Occipital lobe (tissue), 2 donors: Measurements from ENCODE around the gene CNPY1. TPM values are rescaled to one million over a fixed set of nuclear protein-coding genes. Genes with fewer than 3 reads are reported as not detected.
"Not testable (repeated sequence)": the region's sequence is repeated elsewhere in the genome, so short reads cannot be mapped to it uniquely, and the experiment has no call there.

Source experiments
- DNase-seq: peaks from one replicate; lab custom pipeline; 2025; lab: John Stamatoyannopoulos, UW
- total RNA-seq: library from RNA; depleted of rRNA; stranded (reverse); fragments of >200 nt; gene quantifications from one replicate; pipeline ENCODE4 v1.2.3, GENCODE V29; 2014

CNPY1 gene
- total RNA-seq, 1 donor from 2014 or later = 0.16 TPM

DNA sequence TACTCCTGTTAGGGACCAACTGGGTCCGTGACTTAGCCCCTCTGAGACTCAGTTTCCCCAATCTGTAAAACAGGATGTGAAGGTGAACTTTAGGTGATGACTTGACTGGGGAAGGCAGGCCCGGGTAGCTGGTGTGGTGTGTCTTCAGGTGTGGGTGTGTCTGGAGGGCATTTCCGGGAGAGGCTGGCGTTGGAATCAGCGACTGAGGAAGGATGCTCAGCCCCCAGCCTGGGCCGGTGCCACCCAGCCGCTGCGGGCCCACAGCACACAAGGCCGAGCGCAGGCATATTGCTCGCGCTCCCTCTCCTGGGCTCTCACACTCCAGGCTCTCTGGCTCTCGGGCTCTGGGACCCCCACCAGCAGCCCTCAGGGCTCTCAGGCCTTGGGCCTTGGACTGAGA is 31.7 kb upstream of the CNPY1 start:
- DNase-seq = no peak

DNA sequence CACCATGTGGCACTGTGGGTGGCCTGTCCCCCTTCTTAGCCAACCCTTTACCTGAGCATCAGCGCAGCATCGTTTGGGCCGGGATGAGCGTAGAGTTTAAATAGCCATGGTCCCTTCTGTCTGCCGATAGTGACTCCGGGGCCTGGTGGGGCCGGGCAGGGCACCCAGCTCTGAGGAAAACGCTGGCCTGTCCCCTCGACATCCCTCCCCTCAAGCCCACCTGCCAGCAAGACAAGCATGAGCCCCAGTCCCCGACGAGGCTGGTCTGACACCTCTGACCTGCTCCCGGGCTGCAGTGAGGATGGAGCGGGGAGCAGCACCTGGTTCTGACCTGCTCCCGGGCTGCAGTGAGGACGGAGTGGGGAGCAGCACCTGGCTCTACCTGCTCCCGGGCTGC is 31.1 kb upstream of the CNPY1 start:
- no peak for DNase-seq

DNA sequence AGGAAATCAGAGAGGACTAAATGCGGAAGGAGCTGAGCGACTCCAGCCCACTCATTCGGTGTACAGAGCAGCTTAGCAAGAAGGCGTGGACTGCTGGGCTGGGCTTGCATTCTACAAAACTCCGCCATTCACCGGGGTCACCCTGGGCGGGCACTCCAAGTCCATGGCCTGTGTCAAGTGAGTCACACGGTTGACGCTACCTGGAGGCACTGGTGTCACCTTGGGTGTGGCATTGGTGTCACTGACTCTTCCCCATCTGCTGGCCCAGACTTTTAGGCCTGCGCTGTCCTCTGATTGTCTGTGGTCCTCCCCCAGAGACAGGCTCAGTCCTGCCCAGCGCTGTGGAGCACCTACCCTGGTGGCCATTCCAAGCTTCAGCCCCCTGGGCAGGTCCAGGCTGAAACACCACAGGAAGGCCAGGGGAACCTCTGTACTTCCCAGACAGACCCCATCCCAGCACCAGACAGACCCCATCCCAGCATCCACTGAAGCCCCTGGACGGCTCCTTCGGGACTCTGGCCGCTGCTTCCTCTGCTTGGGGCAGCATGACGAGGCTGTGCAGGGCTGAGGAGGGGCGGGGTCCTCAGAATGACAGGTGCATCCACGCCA is 30.6 kb upstream of the CNPY1 start:
- no peak for DNase-seq

DNA sequence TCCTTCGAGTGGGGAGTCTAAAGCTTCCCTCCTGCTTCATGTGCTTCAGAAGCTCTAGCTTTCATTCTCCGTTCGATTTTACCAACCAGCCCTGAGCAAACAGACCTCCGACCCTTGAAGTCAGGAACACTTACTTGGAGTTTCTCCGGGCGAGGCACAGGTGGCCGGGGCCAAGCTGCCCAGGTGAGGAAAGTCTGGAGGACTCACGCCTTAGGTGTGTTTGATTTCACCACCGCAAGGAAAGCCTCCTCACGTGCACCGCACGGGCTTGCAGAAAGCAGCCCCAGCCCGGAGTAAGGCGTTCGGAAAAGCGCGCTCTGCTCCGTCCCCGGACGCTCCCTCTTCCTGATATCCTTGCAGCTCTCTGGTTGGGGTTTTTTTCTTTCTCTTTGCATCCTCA is 30.1 kb upstream of the CNPY1 start:
- no peak for DNase-seq

DNA sequence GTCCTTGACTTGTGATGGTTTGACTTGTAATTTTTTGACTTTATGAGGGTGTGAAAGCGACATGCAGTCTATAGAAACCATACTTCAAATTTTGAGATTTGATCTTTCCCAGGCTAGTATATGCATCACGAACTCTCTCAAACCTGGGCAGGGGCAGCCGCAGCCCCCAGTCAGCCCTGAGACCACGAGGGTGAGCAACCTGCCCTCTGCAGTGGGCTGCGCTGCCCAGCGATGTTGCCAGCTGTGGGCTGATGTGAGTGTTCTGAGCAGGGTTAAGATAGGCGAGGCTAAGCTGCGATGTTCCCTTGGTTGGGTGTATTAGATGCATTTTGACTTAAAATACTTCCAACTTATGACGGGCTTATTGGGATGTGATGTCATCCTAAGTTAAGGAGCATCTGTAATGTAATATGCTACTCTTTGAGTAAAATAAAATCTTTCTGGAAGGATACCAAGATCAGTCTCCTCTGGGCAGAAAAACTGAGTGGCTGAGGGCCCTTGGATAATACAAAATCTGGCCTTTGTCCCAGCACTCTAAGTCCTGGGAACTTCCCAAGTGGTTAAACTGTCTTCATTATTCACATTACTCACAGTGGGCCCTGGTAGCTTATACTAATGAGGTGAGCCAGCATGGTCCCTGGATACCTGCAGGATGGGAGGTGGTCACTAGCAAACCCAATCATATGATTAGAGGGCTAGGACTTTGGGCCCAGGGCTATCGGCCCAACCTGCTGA is 28.4 kb upstream of the CNPY1 start:
- DNase-seq = no peak

DNA sequence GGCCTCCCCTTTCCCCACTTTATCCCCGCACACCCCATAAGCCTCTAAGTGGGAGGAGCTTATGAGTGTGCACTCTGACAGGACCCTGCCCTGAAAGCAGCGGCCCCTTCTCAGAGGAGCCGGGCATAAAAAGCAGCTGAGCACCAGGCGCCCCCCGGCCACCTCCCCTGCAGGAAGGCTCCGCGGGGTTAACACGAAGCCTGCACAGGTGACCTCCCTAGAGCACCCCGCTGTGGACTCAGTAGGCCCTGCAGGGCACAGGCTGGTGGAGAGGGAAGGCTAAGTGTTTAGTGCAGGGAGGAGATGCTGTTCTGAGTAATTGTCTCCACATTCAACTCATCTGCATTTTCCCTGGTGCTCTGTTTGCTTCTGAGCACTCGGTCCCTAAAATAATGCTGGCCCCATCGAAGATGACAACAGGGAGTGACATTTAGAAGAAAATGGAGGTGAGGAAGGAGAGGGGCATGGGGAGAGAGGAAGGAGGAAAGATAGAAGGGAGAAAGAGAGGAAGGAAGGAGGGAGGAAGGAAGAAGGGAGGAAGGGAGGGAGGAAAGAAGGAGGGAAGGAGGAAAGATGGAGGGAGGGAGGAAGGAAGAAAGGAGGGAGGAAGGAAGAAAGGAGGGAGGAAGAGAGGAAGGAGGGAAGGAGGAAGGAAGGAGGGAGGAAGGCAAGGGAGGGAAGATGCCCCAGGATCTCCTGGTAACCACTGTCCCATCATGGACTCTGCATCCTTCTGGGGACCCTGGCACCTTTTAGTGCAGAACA is 25.4 kb upstream of the CNPY1 start:
- no peak for DNase-seq

DNA sequence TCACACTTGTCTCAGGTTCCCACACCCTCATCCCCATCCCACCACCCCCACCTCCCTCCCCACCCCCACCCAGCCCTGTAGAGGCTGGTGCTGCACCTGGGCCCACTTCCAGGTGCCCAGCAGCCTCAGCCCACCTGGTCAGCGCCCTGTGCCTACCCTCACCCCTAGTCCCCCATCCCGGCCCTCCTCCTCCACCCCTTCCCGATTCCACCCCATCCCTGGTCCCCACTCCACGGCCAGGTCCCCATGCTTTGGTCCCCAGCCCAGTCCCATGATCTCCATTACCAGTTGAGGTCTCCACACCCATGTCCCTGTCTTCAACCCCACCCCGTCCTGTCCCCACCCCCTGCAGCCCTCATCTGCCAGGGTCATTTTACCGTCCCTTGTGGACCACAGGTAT is 24.6 kb upstream of the CNPY1 start:
- DNase-seq = no peak

DNA sequence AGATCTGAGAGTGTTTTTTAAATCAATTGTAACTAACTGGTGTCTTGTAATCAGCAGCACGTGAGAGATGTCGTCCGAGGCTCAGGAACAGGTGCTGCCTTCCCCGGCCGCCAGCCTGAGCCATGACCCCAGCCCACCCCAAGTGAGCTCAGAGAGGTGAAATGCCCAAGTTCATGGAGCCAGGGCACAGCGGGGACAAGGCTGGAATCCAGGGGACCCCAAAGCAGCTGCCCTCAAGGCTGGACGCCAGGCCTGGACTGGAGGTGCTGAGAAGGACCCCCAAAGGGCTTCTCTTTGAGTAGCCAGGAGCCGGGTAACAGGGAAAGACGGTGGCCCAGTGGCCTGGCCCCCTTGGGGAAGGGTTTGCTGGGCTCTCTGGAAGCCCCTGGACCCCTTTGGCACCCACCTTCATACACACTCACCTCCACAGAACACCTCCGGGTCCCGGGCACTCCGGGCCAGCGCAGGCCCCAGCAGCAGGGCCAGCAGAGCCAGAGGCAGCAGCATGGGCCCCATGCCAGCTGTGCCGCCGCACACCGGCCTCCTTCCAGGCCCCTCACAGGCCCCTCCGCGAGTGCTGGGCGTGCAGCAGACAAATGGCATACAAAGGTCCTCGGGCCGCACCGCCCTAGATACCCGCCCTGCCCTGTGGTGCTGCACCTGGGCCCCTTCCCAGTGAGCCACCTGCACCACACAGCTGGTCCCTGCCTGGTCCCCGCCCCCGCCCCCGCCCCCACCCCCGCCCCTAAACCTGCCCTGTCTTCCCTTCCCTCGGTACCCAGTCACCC is 24.0 kb upstream of the CNPY1 start:
- DNase-seq = no peak

DNA sequence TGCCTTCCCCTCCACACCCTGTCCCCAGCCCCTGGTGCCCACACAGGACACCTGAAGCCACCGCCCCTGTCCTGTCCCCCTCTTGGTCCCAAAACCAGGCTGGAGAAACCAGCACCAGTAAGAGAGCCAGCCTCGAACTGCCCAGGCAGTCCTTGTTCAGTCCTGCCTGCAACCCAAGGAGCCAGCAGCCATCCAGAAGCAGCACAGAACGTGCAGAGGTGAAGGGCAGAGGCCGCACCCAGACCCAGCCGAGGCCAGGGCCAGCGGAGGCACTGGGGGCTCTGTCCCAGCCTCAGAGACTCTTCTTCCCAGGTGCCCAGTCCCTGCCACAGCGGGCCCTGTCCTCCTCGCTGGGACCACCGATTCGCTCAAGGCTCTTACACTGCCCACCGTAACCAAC is 23.3 kb upstream of the CNPY1 start:
- DNase-seq = no peak

DNA sequence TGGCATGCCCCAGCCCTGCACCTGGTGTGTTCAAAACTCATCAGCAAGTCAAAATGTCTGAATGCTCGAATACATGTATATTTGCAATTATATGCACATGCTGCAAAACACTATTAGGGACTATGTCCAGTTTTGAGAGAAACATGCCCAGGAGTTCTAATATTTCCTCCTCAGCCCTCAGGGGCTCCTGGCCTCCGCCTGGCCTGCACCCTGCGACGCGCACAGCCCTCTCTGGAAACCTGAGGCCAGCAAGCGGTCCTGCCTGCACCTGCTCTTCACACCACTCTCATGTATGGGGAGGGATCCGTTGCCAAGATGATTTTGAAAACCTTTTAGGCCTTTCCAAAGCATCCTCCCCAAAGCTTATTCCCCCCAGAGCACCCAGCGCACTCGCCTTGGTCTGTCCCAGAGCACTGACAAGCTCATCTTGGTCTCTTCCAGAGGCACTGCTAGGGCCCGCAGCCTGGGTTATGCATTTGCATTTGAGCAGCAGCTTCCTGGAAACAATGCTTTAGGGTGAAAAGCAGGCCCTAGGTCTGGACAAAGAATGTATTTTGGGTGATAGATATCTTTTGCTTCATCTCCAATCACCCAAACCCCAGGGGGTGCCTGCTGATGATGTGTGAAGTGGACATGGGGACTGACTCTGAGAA is 22.6 kb upstream of the CNPY1 start:
- DNase-seq = no peak

DNA sequence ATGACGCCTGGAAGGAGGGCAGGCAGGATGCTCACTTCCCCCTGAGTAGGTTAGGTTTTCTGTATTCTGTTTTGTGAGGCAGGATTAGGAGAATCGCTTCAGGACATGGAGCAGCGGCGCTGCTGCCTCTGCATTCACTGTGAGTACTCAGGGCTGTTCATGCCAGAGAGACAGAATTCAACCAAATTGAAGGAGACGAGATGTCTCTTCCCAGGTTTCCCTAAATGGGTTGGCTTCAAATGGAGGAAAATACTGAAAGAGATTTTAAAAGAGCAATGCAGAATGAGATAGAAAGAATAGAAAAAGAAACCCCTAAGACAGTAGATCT is 21.9 kb upstream of the CNPY1 start:
- DNase-seq = no peak

DNA sequence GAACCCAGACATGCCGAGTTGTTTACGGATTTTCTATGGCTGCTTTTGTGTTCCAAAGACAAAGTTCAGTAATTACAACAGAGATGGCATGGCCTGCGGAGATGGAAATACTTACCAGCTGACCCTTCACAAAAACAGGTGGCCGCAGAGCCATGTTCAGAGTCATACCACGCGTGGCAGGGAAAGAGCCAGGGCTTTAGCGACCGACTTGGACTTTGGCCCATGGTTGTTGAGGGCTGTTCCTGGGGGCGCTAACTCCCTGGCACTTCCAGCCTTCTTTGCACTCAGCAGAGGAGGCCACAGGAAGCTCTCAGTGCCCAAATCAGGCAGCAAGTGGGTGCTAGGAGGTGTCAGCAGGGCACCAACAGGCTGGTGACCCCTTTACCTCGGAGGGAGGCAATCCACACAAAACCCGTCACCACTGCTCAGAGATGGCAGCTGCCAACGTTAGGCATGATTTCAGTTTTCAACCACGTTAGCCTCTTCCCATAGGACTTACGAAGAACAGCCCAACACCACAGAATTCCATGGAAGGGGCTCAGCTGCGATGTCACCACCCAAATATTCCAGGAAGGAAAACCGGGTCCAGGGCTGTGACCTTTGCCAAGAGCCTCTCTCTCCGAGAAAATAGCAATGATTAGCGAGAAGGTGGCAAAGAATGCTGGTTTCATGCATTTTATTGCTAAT is 21.4 kb upstream of the CNPY1 start:
- DNase-seq = no peak

DNA sequence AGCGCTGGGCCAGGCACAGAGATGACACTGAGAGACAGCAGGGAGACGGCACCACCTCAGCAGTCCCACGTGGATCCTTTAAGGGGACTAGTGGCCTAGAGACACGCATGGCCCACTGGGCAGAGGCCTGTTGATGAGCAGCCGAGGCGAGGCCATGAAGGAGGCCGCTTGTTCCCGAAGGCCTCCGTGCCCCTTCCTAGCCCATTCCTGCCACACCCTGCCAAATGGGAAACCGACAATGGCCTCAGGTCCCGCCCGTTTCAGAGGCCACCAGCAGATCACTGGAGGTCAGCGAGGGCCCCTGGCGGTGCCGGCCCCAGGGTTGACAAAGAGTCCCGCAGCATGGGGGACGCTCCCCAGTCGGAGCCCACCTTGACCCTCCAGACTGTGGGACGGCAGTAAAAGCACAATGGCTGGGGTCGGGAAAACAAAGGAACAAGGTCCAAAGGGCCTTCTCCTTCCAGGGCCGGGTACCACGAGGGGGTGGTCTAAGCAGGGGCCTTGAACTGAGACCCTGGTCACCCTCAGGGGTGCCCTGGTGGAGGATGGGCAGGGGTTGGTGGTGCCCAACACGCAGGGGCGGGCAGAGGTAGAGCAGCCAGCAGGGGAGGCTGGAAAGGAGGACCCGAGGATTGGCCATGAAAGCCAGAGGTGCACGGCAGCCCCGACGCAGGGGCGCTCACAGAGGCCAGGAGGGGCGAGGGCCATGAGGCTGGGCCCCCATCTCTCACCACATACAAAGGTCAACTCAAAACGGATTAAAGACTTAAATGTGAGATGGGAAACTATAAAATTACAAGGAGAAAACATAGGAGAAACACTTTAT is 19.9 kb upstream of the CNPY1 start:
- no peak for DNase-seq

DNA sequence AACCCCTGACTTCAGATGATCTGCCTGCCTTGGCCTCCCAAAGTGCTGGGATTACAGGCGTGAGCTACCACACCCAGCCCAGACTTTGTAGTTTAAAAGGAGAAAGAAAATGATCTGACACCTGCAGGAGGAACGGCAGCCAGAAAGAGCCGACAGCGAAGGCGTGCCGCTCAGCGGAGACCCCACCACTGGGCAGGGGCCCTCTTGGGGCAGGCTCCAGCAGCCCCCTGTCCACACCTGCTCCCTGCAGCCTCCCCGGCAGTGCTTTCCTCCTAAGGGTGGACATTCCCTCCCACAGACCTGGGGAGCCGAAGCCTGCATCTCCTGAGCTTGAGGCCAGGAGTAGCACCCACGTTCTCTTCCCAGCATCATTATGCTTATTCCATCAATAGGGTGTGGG is 19.2 kb upstream of the CNPY1 start:
- no peak for DNase-seq

DNA sequence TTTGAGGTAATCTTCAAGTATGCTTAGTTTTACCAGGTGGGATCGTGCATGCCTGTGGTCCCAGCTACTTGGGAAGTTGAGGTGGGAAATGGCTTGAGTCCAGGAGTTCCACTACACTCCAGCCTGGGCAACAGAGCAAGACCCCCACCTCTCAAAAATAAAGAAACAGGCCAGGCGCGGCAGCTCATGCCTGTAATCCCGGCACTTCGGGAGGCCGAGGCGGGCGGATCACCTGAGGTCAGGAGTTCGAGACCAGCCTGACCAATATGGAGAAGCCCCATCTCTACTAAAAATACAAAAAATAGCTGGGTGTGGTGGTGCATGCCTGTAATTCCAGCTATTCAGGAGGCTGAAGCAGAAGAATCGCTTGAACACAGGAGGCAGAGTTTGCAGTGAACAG is 16.6 kb upstream of the CNPY1 start:
- not testable (repeated sequence) for DNase-seq

DNA sequence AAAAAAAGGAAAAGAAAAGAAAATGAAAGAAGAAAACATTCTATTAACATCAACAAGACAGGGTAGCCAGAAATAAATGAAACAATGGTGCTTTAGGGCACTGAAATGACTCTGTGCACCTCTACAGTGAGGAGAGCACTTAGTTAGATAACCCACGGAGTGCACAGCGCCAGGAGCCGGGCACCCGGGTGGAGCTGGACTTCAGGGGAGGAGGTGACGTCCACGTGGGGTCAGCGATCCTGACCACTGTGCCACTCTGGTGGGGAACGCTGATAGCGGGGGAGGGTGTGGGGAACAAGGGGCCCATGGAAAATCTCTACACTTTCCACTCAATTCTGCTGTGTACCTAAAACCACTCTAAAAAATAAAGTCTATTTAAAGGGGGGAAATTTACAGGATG is 15.7 kb upstream of the CNPY1 start:
- DNase-seq = no peak

DNA sequence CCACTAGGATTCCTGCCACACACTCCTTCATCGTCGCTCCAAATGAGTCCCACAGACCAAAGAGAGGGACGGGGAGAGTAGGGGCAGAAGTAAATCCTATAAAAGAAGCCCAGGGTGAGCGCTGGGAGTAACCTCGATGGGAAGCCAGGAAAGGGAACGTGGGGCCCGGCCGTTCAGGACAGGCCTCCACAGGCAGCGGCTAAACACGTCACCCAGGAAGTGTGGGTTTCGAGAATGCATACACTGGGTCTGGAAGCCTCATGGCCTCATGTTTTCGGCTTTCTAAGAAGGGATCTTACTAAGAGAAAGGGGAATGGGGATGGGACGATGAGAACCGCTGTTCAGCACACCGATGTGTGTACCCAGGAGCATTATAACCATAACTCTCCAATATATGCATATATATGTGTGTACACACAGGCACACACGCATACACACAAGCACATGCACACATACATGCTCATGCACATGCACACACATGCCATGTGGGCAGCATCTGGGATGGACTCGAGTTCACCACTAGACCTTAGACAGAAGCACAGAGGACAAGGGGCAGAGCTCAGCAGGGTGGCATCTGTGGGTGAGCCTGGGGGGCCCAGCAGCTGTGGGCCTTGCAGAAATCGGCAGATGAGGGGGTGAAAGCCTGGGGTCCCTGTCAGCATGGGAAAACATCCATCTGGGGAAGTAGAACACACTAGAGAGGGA is 14.8 kb upstream of the CNPY1 start:
- no peak for DNase-seq

DNA sequence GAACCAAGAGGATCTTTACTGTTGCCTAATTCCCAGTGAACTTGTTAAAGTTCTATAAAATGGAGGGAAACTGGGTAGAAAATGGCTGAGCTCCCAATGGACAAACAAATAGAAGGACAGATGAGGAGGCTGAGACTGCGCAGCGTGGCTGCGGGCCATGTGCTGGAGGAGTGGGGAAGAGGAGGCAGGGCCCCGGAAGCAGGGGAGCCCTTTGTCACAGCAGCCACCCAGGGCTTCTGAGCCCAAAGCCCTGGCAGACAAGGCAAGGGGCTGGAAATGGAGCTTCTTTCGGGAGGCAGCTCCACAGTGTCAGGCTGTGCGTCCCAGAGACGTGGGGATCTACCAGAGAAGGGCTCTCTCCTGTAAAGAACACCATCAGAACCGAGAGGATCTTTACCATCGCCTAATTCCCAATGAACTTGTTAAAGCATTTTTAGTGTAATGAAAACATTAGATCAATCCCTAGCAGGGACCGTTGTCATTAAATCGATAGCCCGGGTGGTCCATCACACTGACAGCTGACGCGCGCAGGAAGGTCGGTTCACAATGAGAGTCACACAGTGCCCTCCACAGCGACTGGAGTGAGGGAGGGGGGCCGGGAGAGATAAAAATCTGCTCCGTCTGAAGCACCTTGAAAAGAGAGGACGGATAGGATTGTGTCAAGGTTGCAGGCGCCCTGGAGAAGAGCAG is 14.0 kb upstream of the CNPY1 start:
- DNase-seq = no peak
